CD14-positive monocyte (primary cell): ENCODE results near the gene CCDC38. TPM values are rescaled to one million over a fixed set of nuclear protein-coding genes. Genes with fewer than 3 reads are reported as not detected.

Experiments
- DNase-seq, 3 donors: peaks; one replicate each; pipeline ENCODE4 v3.0.0-alpha.2; 2011 to 2022
- H2AFZ ChIP-seq: 2 replicates; pipeline ENCODE4 v1.6.0; 2012; ENCODE audit warnings: mild to moderate bottlenecking, low read depth, low read length, inconsistent platforms; ENCODE audit not compliant: insufficient read depth, poor library complexity, severe bottlenecking
- H3K27ac ChIP-seq, 2 donors: 1 replicate in 1 of 2; 2 replicates in 1 of 2; pipeline ENCODE4 v1.5.1; 2012 to 2013; ENCODE audit warnings: low read length in 2 of 2, control low read depth in 1 of 2, inconsistent platforms in 1 of 2, low read depth in 1 of 2, mild to moderate bottlenecking in 1 of 2
- H3K27me3 ChIP-seq, 2 donors: one replicate each; pipeline versions ENCODE4 v1.6.0 to v1.6.1; 2011 to 2013; ENCODE audit warnings: low read length in 2 of 2; ENCODE audit not compliant: control insufficient read depth in 2 of 2, insufficient read depth in 2 of 2
- H3K36me3 ChIP-seq, 2 donors: replicated peaks in 1 of 2; 1 replicate in 1 of 2; 2 replicates in 1 of 2; pipeline versions ENCODE4 v1.5.1 to v1.6.1; 2012 to 2013; ENCODE audit warnings: low read length in 2 of 2, control low read depth in 1 of 2, inconsistent platforms in 1 of 2, mild to moderate bottlenecking in 1 of 2; ENCODE audit not compliant: insufficient read depth in 2 of 2, control insufficient read depth in 1 of 2
- H3K4me1 ChIP-seq, 2 donors: 1 replicate in 1 of 2; 2 replicates in 1 of 2; pipeline versions ENCODE4 v1.5.1 to v1.6.1; 2012 to 2013; ENCODE audit warnings: low read length in 2 of 2, control low read depth in 1 of 2, inconsistent platforms in 1 of 2, mild to moderate bottlenecking in 1 of 2, moderate library complexity in 1 of 2; ENCODE audit not compliant: insufficient read depth in 2 of 2, control insufficient read depth in 1 of 2
- H3K4me2 ChIP-seq: replicated peaks from 2 replicates; pipeline ENCODE3; 2012; ENCODE audit warnings: low read length, moderate library complexity, mild to moderate bottlenecking; ENCODE audit not compliant: poor library complexity, severe bottlenecking; ENCODE audit errors: extremely low read depth
- H3K4me3 ChIP-seq, 3 experiments: fragments of 200-600 bp in 1 of 3; sonication (generic) in 1 of 3; replicated peaks in 1 of 3; 1 replicate in 2 of 3; 2 replicates in 1 of 3; pipeline ENCODE4 v1.5.1; 2011 to 2013; ENCODE audit warnings: low read length in 3 of 3, mild to moderate bottlenecking in 3 of 3, control low read depth in 2 of 3, low read depth in 2 of 3, inconsistent platforms in 1 of 3, moderate library complexity in 1 of 3
- H3K79me2 ChIP-seq: 2 replicates; pipeline ENCODE4 v1.6.0; 2012; ENCODE audit warnings: mild to moderate bottlenecking, control low read depth, inconsistent platforms, low read length, moderate library complexity; ENCODE audit not compliant: insufficient read depth
- H3K9ac ChIP-seq: 2 replicates; pipeline ENCODE4 v1.6.0; 2017; ENCODE audit warnings: low read length, mild to moderate bottlenecking; ENCODE audit not compliant: insufficient read depth, poor library complexity, severe bottlenecking
- H3K9me3 ChIP-seq, 2 donors: replicated peaks in 1 of 2; 1 replicate in 1 of 2; 2 replicates in 1 of 2; pipeline versions ENCODE4 v1.5.1 to v1.6.1; 2012 to 2013; ENCODE audit warnings: low read length in 2 of 2, control low read depth in 1 of 2; ENCODE audit not compliant: control insufficient read depth in 1 of 2, insufficient read depth in 1 of 2
- H4K20me1 ChIP-seq: 2 replicates; pipeline ENCODE4 v1.6.0; 2012; ENCODE audit warnings: mild to moderate bottlenecking, low read length, control low read depth, moderate library complexity; ENCODE audit not compliant: insufficient read depth
- H3K27ac Mint-ChIP-seq, 7 donors: one replicate each; pipeline ENCODE4 v1.8.0; 2020; ENCODE audit warnings: mild to moderate bottlenecking in 7 of 7, mixed read lengths in 7 of 7, moderate library complexity in 6 of 7, inconsistent platforms in 2 of 7
- H3K27me3 Mint-ChIP-seq, 3 donors: one replicate each; pipeline ENCODE4 v1.8.0; 2021 to 2022; ENCODE audit warnings: low read depth in 3 of 3, mild to moderate bottlenecking in 3 of 3, mixed read lengths in 3 of 3, moderate library complexity in 3 of 3, inconsistent platforms in 1 of 3
- H3K36me3 Mint-ChIP-seq, 2 donors: one replicate each; pipeline ENCODE4 v1.8.0; 2020; ENCODE audit warnings: mixed read lengths in 2 of 2, inconsistent platforms in 1 of 2, mild to moderate bottlenecking in 1 of 2
- H3K4me1 Mint-ChIP-seq: one replicate; pipeline ENCODE4 v1.8.0; 2020; ENCODE audit warnings: mild to moderate bottlenecking, mixed read lengths
- H3K4me3 Mint-ChIP-seq, 2 donors: one replicate each; pipeline ENCODE4 v1.8.0; 2020; ENCODE audit warnings: mild to moderate bottlenecking in 2 of 2, mixed read lengths in 2 of 2, moderate library complexity in 1 of 2
- H3K9me3 Mint-ChIP-seq, 7 donors: one replicate each; pipeline ENCODE4 v1.8.0; 2020 to 2022; ENCODE audit warnings: mixed read lengths in 7 of 7, mild to moderate bottlenecking in 6 of 7, moderate library complexity in 6 of 7, inconsistent platforms in 2 of 7
- CTCF ChIP-seq: fragments of 200-600 bp; IDR thresholded peaks from one replicate; pipeline ENCODE4 v1.8.0; 2022; ENCODE audit warnings: antibody characterized with exemption, mild to moderate bottlenecking
- WGBS: methylation state at CpG from one replicate; pipeline ENCODE4 v1.1.5; 2013; ENCODE audit warnings: missing lambda C conversion rate; ENCODE audit not compliant: insufficient coverage; 5-methylcytosine and 5-hydroxymethylcytosine counted together
- intact Hi-C, 2 donors: fragments of 100-400 bp; cut with micrococcal nuclease; formaldehyde crosslinking; loops; one replicate each; pipeline versions ENCODE4 v1.15.0 to v1.15.1; 2023
- polyA plus RNA-seq, 3 donors: library from polyadenylated mRNA; depleted of rRNA in 1 of 3; unstranded in 2 of 3; stranded (reverse) in 1 of 3; fragments of 300-500 nt in 2 of 3; fragments of >200 nt in 1 of 3; fragmentation: Illumina TruSeq in 2 of 3; gene quantifications; 1 replicate in 2 of 3; 2 replicates in 1 of 3; pipeline ENCODE4 v1.2.3, GENCODE V29; 2012 to 2021

The CCDC38 gene
- polyA plus RNA-seq, 3 donors = not detected

DNA sequence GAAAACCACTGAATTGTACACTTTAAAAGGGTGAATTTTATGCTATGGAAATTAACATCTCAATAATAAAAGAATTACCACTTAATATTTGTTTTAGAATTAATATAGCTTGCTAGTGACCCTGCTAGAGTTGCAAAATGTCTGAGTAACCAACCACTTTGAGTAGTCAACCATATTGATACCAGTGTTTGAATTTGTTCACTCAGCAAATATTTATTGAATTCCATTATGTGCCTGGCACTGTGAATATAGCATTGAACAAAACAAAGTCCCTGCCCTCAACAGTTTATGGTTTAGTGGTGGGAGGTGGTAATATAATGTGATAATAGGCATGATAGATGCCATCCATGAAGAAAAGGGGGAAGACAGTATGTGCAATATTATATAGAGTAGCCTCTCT, 79.1 kb downstream of the CCDC38 start:
- Histone ChIP-seq H3K27ac (no peak overlapping the region), H3K4me1 (peaks cover 13 to 16% of the 10 kb centered on the region in 2 donors), H3K27me3 (no peaks in the 10 kb centered on the region), H3K36me3 (peaks cover 48 to 72% of the 10 kb centered on the region in 2 donors), H3K4me2 (no peak overlapping the region), H2AFZ (no peak overlapping the region), H3K79me2 (peaks cover 60% of the 10 kb centered on the region), H3K9me3 (no peaks in the 10 kb centered on the region), H3K4me3 (no peak overlapping the region), H4K20me1 (no peaks in the 10 kb centered on the region), H3K9ac (no peak overlapping the region)
- no peak overlapping the region for H3K27ac Mint-ChIP-seq
- peaks cover 0 to 2% (median 0%) of the 10 kb centered on the region in 7 donors for H3K9me3 Mint-ChIP-seq
- H3K4me1 Mint-ChIP-seq = no peaks in the 10 kb centered on the region
- H3K27me3 Mint-ChIP-seq = peaks cover 0 to under 1% (median 0%) of the 10 kb centered on the region in 3 donors
- peaks cover 44 to 46% of the 10 kb centered on the region in 2 donors for H3K36me3 Mint-ChIP-seq
- no peak for DNase-seq
- TF ChIP-seq CTCF = no peak
- intact Hi-C loops = loop anchor here in 1 of 2 donors (5.0 kb wide), 1 partner anchor 79 kb away; the partner anchor contains the start of genes AMDHD1 and CCDC38
- H3K4me3 Mint-ChIP-seq = no peak overlapping the region

- TF ChIP-seq CTCF = no peak
- intact Hi-C loops = loop anchor here in 1 of 2 donors (5.0 kb wide), 1 partner anchor 80 kb away; the partner anchor contains the start of genes AMDHD1 and CCDC38
- Histone ChIP-seq H3K4me1 (peaks cover 23 to 28% of the 10 kb centered on the region in 2 donors), H3K79me2 (peaks cover 60% of the 10 kb centered on the region), H4K20me1 (no peaks in the 10 kb centered on the region), H3K9ac (no peak overlapping the region), H3K4me3 (no peak overlapping the region), H3K27ac (no peak overlapping the region), H3K9me3 (no peaks in the 10 kb centered on the region), H3K27me3 (peaks cover 4 to 10% of the 10 kb centered on the region in 2 donors), H3K4me2 (no peak overlapping the region), H2AFZ (no peak overlapping the region), H3K36me3 (peaks cover 43 to 61% of the 10 kb centered on the region in 2 donors)
- H3K27ac Mint-ChIP-seq = no peak overlapping the region
- no peak for DNase-seq
- H3K36me3 Mint-ChIP-seq = peaks cover 42% of the 10 kb centered on the region in 2 donors
- no peaks in the 10 kb centered on the region for H3K4me1 Mint-ChIP-seq
- H3K4me3 Mint-ChIP-seq = no peak overlapping the region
- H3K27me3 Mint-ChIP-seq = peaks cover 4 to 6% (median 5%) of the 10 kb centered on the region in 3 donors
- H3K9me3 Mint-ChIP-seq = peaks cover 0 to 2% (median 0%) of the 10 kb centered on the region in 7 donors
- WGBS = 100% methylated on average over 1 of the region's 3 CpGs
Observed at GRCh38 chr12:95862038-95862437, 80.4 kb downstream of the CCDC38 start.
